Measurements from ENCODE around the gene ZRANB3. TPM values are rescaled to one million over a fixed set of nuclear protein-coding genes. Genes with fewer than 3 reads are reported as not detected.
"Not testable (repeated sequence)": the region's sequence is repeated elsewhere in the genome, so short reads cannot be mapped to it uniquely, and the experiment has no call there.

The ZRANB3 gene
- total and polyA plus RNA-seq, 2 experiments from 2014 or later: 5.7 to 6.4 TPM

DNA sequence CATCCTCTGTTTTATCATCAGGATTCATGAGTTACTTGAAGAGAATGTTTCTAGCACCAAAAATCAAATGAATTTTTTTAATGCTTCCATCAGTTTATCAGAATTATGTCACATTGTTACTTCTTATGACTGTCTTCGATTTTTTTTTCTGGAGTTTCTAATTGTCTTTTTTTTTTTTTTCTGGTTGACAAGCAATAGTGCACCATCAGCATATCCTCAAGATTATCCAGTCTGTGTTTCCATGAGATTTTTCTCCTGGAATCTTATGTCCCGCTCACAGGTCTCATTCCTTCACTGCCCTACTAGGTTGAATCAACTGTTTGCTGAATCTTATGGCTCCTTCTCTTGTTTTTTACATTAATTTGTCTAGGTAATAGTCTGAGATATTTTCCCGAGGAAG lies 16.3 kb upstream of the ZRANB3 start:
- no peaks in the 10 kb centered on the region for H3K9me2 ChIP-seq (ENCODE audit: insufficient read depth)
- peaks cover 61% of the 10 kb centered on the region for H3K79me2 ChIP-seq (ENCODE audit: insufficient read depth)
- no peak overlapping the region for H3K4me3 ChIP-seq
- H3K27ac ChIP-seq: no peak overlapping the region
- H3K4me1 ChIP-seq (ENCODE audit: insufficient read depth): no peaks in the 10 kb centered on the region
- no peak overlapping the region for H3K9ac ChIP-seq
- H3K4me2 ChIP-seq (ENCODE audit: unreplicated experiment): no peak overlapping the region
- H4K20me1 ChIP-seq (ENCODE audit: insufficient read depth): no peaks in the 10 kb centered on the region
- no peak for TF ChIP-seq EZH2 (IDR thresholded peaks at IDR 0.05; ENCODE audit: insufficient read depth, poor library complexity, severe bottlenecking)
- TF ChIP-seq EZH2phosphoT487 (IDR thresholded peaks at IDR 0.05; ENCODE audit: insufficient read depth, low read depth): no peak
- H3K27me3 ChIP-seq (replicated peaks; ENCODE audit: insufficient read depth): no peaks in the 10 kb centered on the region
- H3K9me3 ChIP-seq (ENCODE audit: low read depth): no peaks in the 10 kb centered on the region
- no peaks in the 10 kb centered on the region for H3K36me3 ChIP-seq (ENCODE audit: low read depth)
- no peak overlapping the region for H2AFZ ChIP-seq
- no peak for DNase-seq
- in situ Hi-C loops (cut with MboI): no loop called here
- H3F3A ChIP-seq (ENCODE audit: insufficient read depth): no peaks in the 10 kb centered on the region
- 97% methylated on average over 3 of the region's 3 CpGs for WGBS, 2 experiments (ENCODE audit: low coverage in 1 of 2, low lambda C conversion rate in 2 of 2, missing lambda C conversion rate in 2 of 2)

DNA sequence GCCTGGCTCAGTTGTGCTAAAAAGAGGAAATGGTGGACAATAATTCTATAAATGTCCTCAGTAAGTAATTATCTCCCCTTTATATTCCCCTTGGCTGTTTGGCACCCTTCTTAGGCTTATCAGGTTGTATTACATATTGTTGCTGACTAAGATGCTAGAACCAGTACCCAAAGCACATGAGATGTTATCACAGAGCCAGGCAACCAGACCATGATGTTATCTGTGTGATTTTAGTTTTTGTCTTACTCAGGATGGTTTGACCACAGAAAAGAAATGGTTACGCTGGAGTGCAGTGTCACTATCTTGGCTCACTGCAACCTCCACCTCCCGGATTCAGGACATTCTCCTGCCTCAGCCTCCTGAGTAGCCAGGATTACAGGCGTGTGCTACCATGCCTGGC lies 15.4 kb upstream of the ZRANB3 start:
- WGBS, 2 experiments (ENCODE audit: low coverage in 1 of 2, low lambda C conversion rate in 2 of 2, missing lambda C conversion rate in 2 of 2): 86 to 90% methylated on average over 3 of the region's 3 CpGs
- H3K36me3 ChIP-seq (ENCODE audit: low read depth): no peaks in the 10 kb centered on the region

DNA sequence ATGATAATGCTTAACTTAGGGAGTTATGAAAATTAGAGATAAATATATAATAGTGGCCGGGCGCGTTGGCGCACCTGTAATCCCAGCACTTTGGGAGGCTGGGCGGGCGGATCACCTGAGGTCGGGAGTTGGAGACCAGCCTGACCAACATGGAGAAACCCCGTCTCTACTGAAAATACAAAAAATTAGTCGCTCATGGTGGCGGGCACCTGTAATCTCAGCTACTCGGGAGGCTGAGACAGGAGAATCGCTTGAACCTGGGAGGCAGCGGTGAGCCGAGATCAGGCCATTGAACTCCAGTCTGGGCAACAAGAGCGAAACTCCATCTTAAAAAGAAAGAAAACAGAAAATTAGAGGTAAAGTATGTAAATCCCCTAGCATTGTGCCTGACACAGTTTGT lies 2.5 kb upstream of the ZRANB3 start:
- 98 to 99% methylated on average over 15 of the region's 15 CpGs for WGBS, 2 experiments (ENCODE audit: low coverage in 1 of 2, low lambda C conversion rate in 2 of 2, missing lambda C conversion rate in 2 of 2)

More for the DNA sequence above, 15.4 kb upstream of the ZRANB3 start:
- Histone ChIP-seq H3K9me3 (ENCODE audit: low read depth) (no peaks in the 10 kb centered on the region), H3F3A (ENCODE audit: insufficient read depth) (no peaks in the 10 kb centered on the region), H3K4me1 (ENCODE audit: insufficient read depth) (no peaks in the 10 kb centered on the region), H3K4me2 (ENCODE audit: unreplicated experiment) (no peak overlapping the region), H3K9ac (no peak overlapping the region), H3K79me2 (ENCODE audit: insufficient read depth) (peaks cover 60% of the 10 kb centered on the region), H3K9me2 (ENCODE audit: insufficient read depth) (no peaks in the 10 kb centered on the region), H3K4me3 (no peak overlapping the region), H3K27me3 (replicated peaks; ENCODE audit: insufficient read depth) (no peaks in the 10 kb centered on the region), H4K20me1 (ENCODE audit: insufficient read depth) (no peaks in the 10 kb centered on the region), H3K27ac (no peak overlapping the region), H2AFZ (no peak overlapping the region)
- TF ChIP-seq EZH2phosphoT487 (IDR thresholded peaks at IDR 0.05; ENCODE audit: insufficient read depth, low read depth): no peak
- no peak for TF ChIP-seq EZH2 (IDR thresholded peaks at IDR 0.05; ENCODE audit: insufficient read depth, poor library complexity, severe bottlenecking)
- no peak for DNase-seq
- in situ Hi-C loops (cut with MboI): no loop called here

DNA sequence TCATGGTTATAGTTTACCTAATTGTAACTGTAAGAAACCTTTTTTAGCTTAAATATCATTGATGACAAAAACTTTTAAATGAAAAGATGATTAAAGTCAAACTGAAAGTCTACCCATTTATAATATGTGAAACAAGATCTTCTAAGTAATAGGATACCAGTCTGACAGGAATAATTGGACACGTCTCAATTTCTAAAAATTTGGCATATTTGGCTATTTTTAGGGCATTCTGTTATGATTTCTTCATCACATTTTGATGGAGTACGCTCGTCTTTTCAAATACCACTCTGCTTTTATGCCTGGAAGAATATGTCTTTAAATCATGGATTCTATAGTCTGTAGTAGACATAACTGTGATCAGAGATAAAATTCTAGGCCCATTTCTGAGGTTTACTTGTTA lies 1.6 kb upstream of the ZRANB3 start:
- in situ Hi-C loops (cut with MboI): no loop called here
- peak overlapping the region; percentile 82 for H3K9ac ChIP-seq
- no peaks in the 10 kb centered on the region for H3K27me3 ChIP-seq (replicated peaks; ENCODE audit: insufficient read depth)
- peaks cover 75% of the 10 kb centered on the region for H3K79me2 ChIP-seq (ENCODE audit: insufficient read depth)
- DNase-seq: peak; percentile 12
- peaks cover 8% of the 10 kb centered on the region for H3K4me1 ChIP-seq (ENCODE audit: insufficient read depth)
- TF ChIP-seq EZH2phosphoT487 (IDR thresholded peaks at IDR 0.05; ENCODE audit: insufficient read depth, low read depth) (no peak), EZH2 (IDR thresholded peaks at IDR 0.05; ENCODE audit: insufficient read depth, poor library complexity, severe bottlenecking) (no peak)
- H3K4me2 ChIP-seq (ENCODE audit: unreplicated experiment): peak overlapping the region; percentile 93
- 0 out of 2 replicates have a peak, but pooled peaks cover 5% of the 10 kb centered on the region for H4K20me1 ChIP-seq (ENCODE audit: insufficient read depth)
- H3K27ac ChIP-seq: peak overlapping the region; percentile 69
- H2AFZ ChIP-seq: peak overlapping the region; percentile 67
- 9 to 13% methylated on average over 3 of the region's 3 CpGs for WGBS, 2 experiments (ENCODE audit: low coverage in 1 of 2, low lambda C conversion rate in 2 of 2, missing lambda C conversion rate in 2 of 2)
- no peaks in the 10 kb centered on the region for H3K36me3 ChIP-seq (ENCODE audit: low read depth)
- H3K4me3 ChIP-seq: peak overlapping the region; percentile 96
- H3F3A ChIP-seq (ENCODE audit: insufficient read depth): no peaks in the 10 kb centered on the region
- no peaks in the 10 kb centered on the region for H3K9me3 ChIP-seq (ENCODE audit: low read depth)
- no peaks in the 10 kb centered on the region for H3K9me2 ChIP-seq (ENCODE audit: insufficient read depth)

More for the DNA sequence above, 2.5 kb upstream of the ZRANB3 start:
- in situ Hi-C loops (cut with MboI); DNase-seq; H3K27ac ChIP-seq; H3K36me3 ChIP-seq (ENCODE audit: low read depth); H3K9ac ChIP-seq; H3K4me3 ChIP-seq; H3K27me3 ChIP-seq (replicated peaks; ENCODE audit: insufficient read depth); H3K9me3 ChIP-seq (ENCODE audit: low read depth); H3F3A ChIP-seq (ENCODE audit: insufficient read depth); H3K9me2 ChIP-seq (ENCODE audit: insufficient read depth); H3K4me1 ChIP-seq (ENCODE audit: insufficient read depth); H2AFZ ChIP-seq; H4K20me1 ChIP-seq (ENCODE audit: insufficient read depth); H3K4me2 ChIP-seq (ENCODE audit: unreplicated experiment): not testable (repeated sequence)
- peaks cover 82% of the 10 kb centered on the region for H3K79me2 ChIP-seq (ENCODE audit: insufficient read depth)

Data from GM23248 (cell line).